HepG2 (cell line): ENCODE results near the gene NXN. TPM values are rescaled to one million over a fixed set of nuclear protein-coding genes. Genes with fewer than 3 reads are reported as not detected.

Experiments
- ATF6 ChIP-seq: sonication (generic); formaldehyde crosslinking; conservative IDR thresholded peaks from 2 replicates; pipeline ENCODE4 v1.4.0; 2020; ENCODE audit warnings: missing genetic modification reagents
- CSRNP2 ChIP-seq: sonication (generic); formaldehyde crosslinking; conservative IDR thresholded peaks from 2 replicates; pipeline ENCODE4 v1.8.0; 2022; ENCODE audit warnings: low read depth, missing genetic modification reagents
- NFKB2 ChIP-seq: sonication (generic); formaldehyde crosslinking; IDR thresholded peaks from 2 replicates; pipeline ENCODE4 v1.4.0; 2020; ENCODE audit warnings: missing genetic modification reagents, borderline replicate concordance
- RERE ChIP-seq: IDR thresholded peaks from 2 replicates; pipeline ENCODE4 v1.6.1; 2016; ENCODE audit warnings: low read depth, missing genetic modification reagents, missing compliant biosample characterization
- REST ChIP-seq, 2 experiments: IDR thresholded peaks; 2 replicates each; pipeline ENCODE4 v1.6.1; 2011 to 2012; ENCODE audit warnings: low read length in 2 of 2, borderline replicate concordance in 1 of 2, low read depth in 1 of 2, mild to moderate bottlenecking in 1 of 2, moderate library complexity in 1 of 2
- ZNF224 ChIP-seq: sonication (generic); formaldehyde crosslinking; IDR thresholded peaks from 2 replicates; pipeline ENCODE4 v1.5.0; 2020; ENCODE audit warnings: mild to moderate bottlenecking, missing genetic modification reagents
- polyA plus RNA-seq, 8 experiments: library from polyadenylated mRNA; depleted of rRNA in 3 of 8; stranded (reverse) in 7 of 8; unstranded in 1 of 8; fragments of >200 nt; fragmentation: Illumina TruSeq in 4 of 8; extraction: Trizol in 4 of 8; gene quantifications; 2 replicates each; pipeline versions ENCODE4 v1.2.1 to v1.2.3, GENCODE V29; 2011 to 2016; ENCODE audit warnings: low read depth in 4 of 8, missing spikeins in 1 of 8, mixed read lengths in 1 of 8; ENCODE audit not compliant: insufficient read depth in 1 of 8
- total RNA-seq, 5 experiments: library from RNA; depleted of rRNA; stranded (reverse); fragments of >200 nt; fragmentation: Illumina TruSeq; extraction: Trizol; gene quantifications; 2 replicates each; pipeline ENCODE4 v1.2.3, GENCODE V29; 2016; ENCODE audit warnings: low read depth in 1 of 5

Gene NXN
- total and polyA plus RNA-seq, 2 of the 13 experiments (the other 11 are each of a cell fraction or from before 2014, with no cell fraction given) = 22.2 to 24.3 TPM

DNA sequence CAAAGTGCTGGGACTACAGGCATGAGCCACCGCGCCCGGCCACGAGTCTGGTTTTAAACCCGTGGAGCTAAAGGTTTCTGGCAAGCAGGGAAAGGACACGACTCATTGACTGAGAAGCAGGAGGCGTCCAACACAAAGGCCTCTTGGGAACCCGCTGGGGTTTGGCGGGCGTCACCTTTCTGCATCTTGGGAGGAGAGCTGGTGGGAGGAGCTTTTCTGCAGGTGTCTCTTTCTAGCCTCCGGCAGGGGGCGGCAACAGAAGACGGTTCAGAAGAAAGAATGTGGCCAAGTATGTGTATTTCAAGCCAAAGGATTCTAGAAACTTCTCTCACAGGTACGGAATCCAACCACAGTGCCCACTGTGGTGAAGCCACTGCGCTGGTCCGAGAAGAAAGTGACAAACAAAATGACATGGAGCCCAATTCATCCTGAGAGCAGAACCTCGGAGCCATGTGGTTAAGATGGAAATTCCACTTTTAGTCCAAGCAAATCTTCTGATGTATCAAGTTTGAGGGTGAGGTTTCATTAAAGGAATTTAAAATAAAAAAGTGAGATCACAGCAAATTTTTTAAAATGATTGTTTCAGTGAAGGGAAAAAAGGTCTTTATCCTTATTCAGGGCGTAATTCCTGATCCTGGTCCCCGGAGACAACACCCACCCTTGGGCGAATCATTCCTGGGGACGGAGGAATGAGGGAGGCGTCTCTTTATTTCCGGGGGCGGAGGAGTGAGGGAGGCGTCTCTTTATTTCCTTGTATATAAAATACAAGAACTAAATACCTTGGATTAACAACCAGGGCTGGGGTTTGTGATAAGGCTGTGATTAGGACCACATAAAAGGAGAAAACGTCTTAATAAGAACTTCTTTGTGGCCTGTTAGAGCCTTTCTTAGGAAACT is 99.8 kb downstream of the NXN start (continued):
- TF ChIP-seq RERE = no peak
- no peak for TF ChIP-seq NFKB2
- no peak for TF ChIP-seq CSRNP2 (CRISPR knock-in tag)
- no peak for TF ChIP-seq REST (IDR thresholded peaks at IDR 0.05; ENCODE audit: borderline replicate concordance in 1 of 2, low read depth in 1 of 2, low read length in 2 of 2)
- no peak for TF ChIP-seq ZNF224 (CRISPR knock-in tag)
- no peak for TF ChIP-seq ATF6
